ENCODE results near the gene SEMA3B. TPM values are rescaled to one million over a fixed set of nuclear protein-coding genes. Genes with fewer than 3 reads are reported as not detected.
A peak's percentile ranks its signal among the peaks of the same experiment; 100 is the strongest.

SEMA3B gene
- total and polyA plus RNA-seq, 8 donors, result 27.5 to 223 (median 43.4) TPM

- peaks cover 25 to 45% (median 29%) of the 10 kb centered on the region in 3 donors for H3K4me1 ChIP-seq
- peak overlapping the region in 2 of 4 donors; percentile 49 to 58 for H3K4me3 ChIP-seq
- FAIRE-seq, result no peak
These were observed 671 bp upstream of the SEMA3B start for GRCh38 chr3:50268276-50268675.

GRCh38 chr3:50269460-50269859, 513 bp downstream of the SEMA3B start:
- no peak for TF ChIP-seq CTCF (IDR thresholded peaks at IDR 0.05)
- peaks cover 0 to under 1% (median 0%) of the 10 kb centered on the region in 3 donors for H3K36me3 ChIP-seq
- 21 to 27% methylated on average over 4 of the region's 4 CpGs for WGBS, 2 donors
- no peak for DNase-seq
- no peaks in the 10 kb centered on the region for H3K27me3 ChIP-seq
- H3K4me1 ChIP-seq, result peaks cover 25 to 44% (median 29%) of the 10 kb centered on the region in 3 donors
- no peak for FAIRE-seq
- ATAC-seq, result no peak
- peak overlapping the region; percentile 87 to 94 (median 90) for H3K27ac ChIP-seq
- peak overlapping the region; percentile 21 to 58 (median 44) for H3K4me3 ChIP-seq
- no peaks in the 10 kb centered on the region for H3K9me3 ChIP-seq
- intact Hi-C loops (cut with DNase I), result no loop called here

More at GRCh38 chr3:50268276-50268675, 671 bp upstream of the SEMA3B start:
- intact Hi-C loops (cut with DNase I), result no loop called here
- DNase-seq (no peak), ATAC-seq (no peak)
- WGBS, 2 donors, result 25 to 28% methylated on average over 3 of the region's 3 CpGs
- Histone ChIP-seq H3K27ac (peak overlapping the region; percentile 87 to 94 (median 90)), H3K36me3 (no peaks in the 10 kb centered on the region), H3K9me3 (no peaks in the 10 kb centered on the region), H3K27me3 (no peaks in the 10 kb centered on the region)
- no peak for TF ChIP-seq CTCF (IDR thresholded peaks at IDR 0.05)

- ATAC-seq (no peak), DNase-seq (peak in 1 of 6 donors; percentile 64), FAIRE-seq (no peak)
- peaks cover 0 to 5% (median 0%) of the 10 kb centered on the region in 3 donors for H3K36me3 ChIP-seq
- no peaks in the 10 kb centered on the region for H3K9me3 ChIP-seq
- H3K27me3 ChIP-seq, result no peaks in the 10 kb centered on the region
- no peak for TF ChIP-seq CTCF (IDR thresholded peaks at IDR 0.05)
- intact Hi-C loops (cut with DNase I), result loop anchor here in 2 of 3 donors (5.0 kb wide), 2 partner anchors 43 to 78 kb away; partner anchors contain the start of gene GNAT1 (in 1 of the 2)
- H3K4me3 ChIP-seq, result peak overlapping the region; percentile 21 to 58 (median 44)
- peak overlapping the region; percentile 87 to 94 (median 90) for H3K27ac ChIP-seq
- 28 to 33% methylated on average over 8 of the region's 8 CpGs for WGBS, 2 donors
- peaks cover 25 to 43% (median 29%) of the 10 kb centered on the region in 3 donors for H3K4me1 ChIP-seq
These were observed 1.0 kb downstream of the SEMA3B start for GRCh38 chr3:50269977-50270413.

- H3K27me3 ChIP-seq, result no peaks in the 10 kb centered on the region
- ATAC-seq, result no peak
- intact Hi-C loops (cut with DNase I), result loop anchor here in 2 of 3 donors (5.0 kb wide), 2 partner anchors 43 to 78 kb away; partner anchors contain the start of gene GNAT1 (in 1 of the 2)
- H3K36me3 ChIP-seq, result peaks cover 0 to 5% (median 0%) of the 10 kb centered on the region in 3 donors
- H3K9me3 ChIP-seq, result no peaks in the 10 kb centered on the region
- TF ChIP-seq CTCF (IDR thresholded peaks at IDR 0.05), result no peak
- H3K27ac ChIP-seq, result peak overlapping the region; percentile 87 to 94 (median 90)
- H3K4me1 ChIP-seq, result peaks cover 25 to 36% (median 29%) of the 10 kb centered on the region in 3 donors
- H3K4me3 ChIP-seq, result peak overlapping the region in 3 of 4 donors; percentile 40 to 58 (median 49)
- no peak for FAIRE-seq
- 54 to 55% methylated on average over 19 of the region's 19 CpGs for WGBS, 2 donors
- peak in 3 of 6 donors; percentile 32 to 72 (median 56) for DNase-seq
These were observed 1.7 kb downstream of the SEMA3B start for GRCh38 chr3:50270422-50271224.

Measured in pancreas (tissue), 10 donors.